Adrenal gland (tissue), 12 donors: Measurements from ENCODE around the gene KIF24. TPM values are rescaled to one million over a fixed set of nuclear protein-coding genes. Genes with fewer than 3 reads are reported as not detected.

Experiments used
- DNase-seq, 7 donors: peaks; one replicate each; pipeline ENCODE4 v3.0.0-alpha.2; 2019 to 2020
- H3K27ac ChIP-seq, 5 donors: fragments of 200-600 bp; sonication (generic) in 4 of 5; 1 replicate in 3 of 5; 2 replicates in 2 of 5; pipeline versions ENCODE4 v1.5.1 to v1.8.0; 2016 to 2020; ENCODE audit warnings: mild to moderate bottlenecking in 1 of 5
- H3K27me3 ChIP-seq: fragments of 200-600 bp; 2 replicates; pipeline ENCODE4 v1.8.0; 2021
- H3K36me3 ChIP-seq, 2 donors: fragments of 200-600 bp; replicated peaks in 1 of 2; 1 replicate in 1 of 2; 2 replicates in 1 of 2; pipeline versions ENCODE4 v1.5.1 to v1.8.0; 2018 to 2022
- H3K4me1 ChIP-seq, 2 donors: fragments of 200-600 bp; replicated peaks in 1 of 2; 1 replicate in 1 of 2; 2 replicates in 1 of 2; pipeline versions ENCODE4 v1.5.1 to v1.8.0; 2018 to 2021
- H3K4me3 ChIP-seq, 4 donors: fragments of 200-600 bp; sonication (generic) in 3 of 4; one replicate each; pipeline ENCODE4 v1.5.1; 2016 to 2018
- H3K9me3 ChIP-seq, 3 donors: fragments of 200-600 bp; sonication (generic) in 1 of 3; replicated peaks in 1 of 3; 1 replicate in 2 of 3; 2 replicates in 1 of 3; pipeline versions ENCODE4 v1.5.1 to v1.8.0; 2016 to 2021
- CTCF ChIP-seq, 6 experiments: fragments of 450-650 bp in 4 of 6; fragments of 200-600 bp in 2 of 6; sonication (generic) in 1 of 6; IDR thresholded peaks; 1 replicate in 5 of 6; 2 replicates in 1 of 6; pipeline versions ENCODE4 v1.5.1 to v1.8.0; 2016 to 2021; ENCODE audit warnings: antibody characterized with exemption in 6 of 6, mild to moderate bottlenecking in 2 of 6, moderate library complexity in 1 of 6
- POLR2A ChIP-seq, 2 donors: fragments of 450-650 bp; IDR thresholded peaks; one replicate each; pipeline ENCODE4 v1.6.1; 2017; ENCODE audit warnings: antibody characterized with exemption in 2 of 2, mild to moderate bottlenecking in 2 of 2, moderate library complexity in 1 of 2
- WGBS, 4 donors: extraction: QIAGEN DNeasy Blood & Tissue Kit in 2 of 4; methylation state at CpG; one replicate each; pipeline versions ENCODE4 v1.1.5 to v1.1.7; 2013 to 2017; 5-methylcytosine and 5-hydroxymethylcytosine counted together
- intact Hi-C, 2 donors: fragments of 100-400 bp; cut with DNase I; formaldehyde crosslinking; loops; one replicate each; pipeline versions ENCODE4 v1.14.1 to v1.15.0; 2022 to 2023
- polyA plus RNA-seq, 3 donors: library from polyadenylated mRNA; stranded (reverse); fragments of 200-250 nt in 2 of 3; fragments of 350-450 nt in 1 of 3; fragmentation: Illumina TruSeq in 1 of 3; extraction: RNeasy Lipid Tissue Mini Kit (QIAGEN cat#74804) in 1 of 3; gene quantifications; one replicate each; pipeline ENCODE4 v1.2.3, GENCODE V29; 2013 to 2014
- total RNA-seq, 9 donors: library from RNA; depleted of rRNA in 4 of 9; stranded (reverse); fragments of >200 nt in 4 of 9; fragments of 120-200 nt in 1 of 9; fragmentation: NEBNext Ultra II Directional in 1 of 9; extraction: Animal tissue kit (Norgen Biotek cat#: 25700) in 1 of 9; gene quantifications; one replicate each; pipeline versions ENCODE4 v1.1.0 to v1.2.4, GENCODE V29; 2013 to 2023
- donor health status: healthy with polysubstance abuse.
- donor health status: Bipolar disorder and iron deficiency.
- donor health status: DM: yes; HTN: yes; CAD: no.
- donor health status: DM: no; HTN: no; CAD: no.
- donor health status: DM: no; HTN: no; CAD: no.
- donor health status: DM: yes; HTN: yes; CAD: no.

The KIF24 gene
- total and polyA plus RNA-seq, 12 donors: 0.57 to 2.7 (median 1.2) TPM

- H3K36me3 ChIP-seq: peaks cover 0 to 20% of the 10 kb centered on the region in 2 donors
- peaks cover 0 to 11% of the 10 kb centered on the region in 2 donors for H3K4me1 ChIP-seq
- no peak overlapping the region for H3K4me3 ChIP-seq
- H3K27ac ChIP-seq: no peak overlapping the region
- no peak for TF ChIP-seq CTCF (IDR thresholded peaks at IDR 0.05)
- TF ChIP-seq POLR2A (IDR thresholded peaks at IDR 0.05): no peak
- DNase-seq: no peak
- H3K27me3 ChIP-seq: no peaks in the 10 kb centered on the region
- no peaks in the 10 kb centered on the region for H3K9me3 ChIP-seq
- 94 to 100% (median 95%) methylated on average over 2 of the region's 2 CpGs for WGBS, 4 donors
- intact Hi-C loops: loop anchor here in 1 of 2 donors (5.0 to 10.0 kb wide), 2 partner anchors 40 to 267 kb away; partner anchors contain the start of gene MYORG
These were observed 8.3 kb upstream of the KIF24 start for GRCh38 chr9:34337403-34337802.

GRCh38 chr9:34335376-34335775 is 6.3 kb upstream of the KIF24 start:
- H3K27me3 ChIP-seq: no peaks in the 10 kb centered on the region
- peaks cover 0 to 8% of the 10 kb centered on the region in 2 donors for H3K4me1 ChIP-seq
- H3K4me3 ChIP-seq: no peak overlapping the region
- peaks cover 0 to 17% of the 10 kb centered on the region in 2 donors for H3K36me3 ChIP-seq
- TF ChIP-seq POLR2A (IDR thresholded peaks at IDR 0.05) (no peak), CTCF (IDR thresholded peaks at IDR 0.05) (no peak)
- 84 to 88% (median 85%) methylated on average over 4 of the region's 4 CpGs for WGBS, 4 donors
- H3K9me3 ChIP-seq: no peaks in the 10 kb centered on the region
- H3K27ac ChIP-seq: no peak overlapping the region
- no peak for DNase-seq
- intact Hi-C loops: loop anchor here in 1 of 2 donors (5.0 to 10.0 kb wide), 2 partner anchors 42 to 269 kb away; partner anchors contain the start of gene MYORG

GRCh38 chr9:34334916-34335315 is 5.8 kb upstream of the KIF24 start:
- H3K4me1 ChIP-seq: peaks cover 0 to 11% of the 10 kb centered on the region in 2 donors
- TF ChIP-seq CTCF (IDR thresholded peaks at IDR 0.05): no peak
- TF ChIP-seq POLR2A (IDR thresholded peaks at IDR 0.05): no peak
- H3K27me3 ChIP-seq: no peaks in the 10 kb centered on the region
- peaks cover 0 to 12% of the 10 kb centered on the region in 2 donors for H3K36me3 ChIP-seq
- H3K9me3 ChIP-seq: no peaks in the 10 kb centered on the region
- intact Hi-C loops: loop anchor here in 1 of 2 donors (5.0 to 10.0 kb wide), 2 partner anchors 42 to 270 kb away; partner anchors contain the start of gene MYORG
- H3K4me3 ChIP-seq: no peak overlapping the region
- peak in 1 of 7 donors; percentile 35 for DNase-seq
- 62 to 81% (median 69%) methylated on average over 2 of the region's 2 CpGs for WGBS, 4 donors
- no peak overlapping the region for H3K27ac ChIP-seq

GRCh38 chr9:34334337-34334824 is 5.3 kb upstream of the KIF24 start:
- DNase-seq: no peak
- 71 to 90% (median 82%) methylated on average over 1 of the region's 1 CpG for WGBS, 4 donors
- H3K27me3 ChIP-seq: no peaks in the 10 kb centered on the region
- H3K27ac ChIP-seq: no peak overlapping the region
- H3K4me3 ChIP-seq: no peak overlapping the region
- peaks cover 0 to 7% of the 10 kb centered on the region in 2 donors for H3K36me3 ChIP-seq
- peaks cover 0 to 11% of the 10 kb centered on the region in 2 donors for H3K4me1 ChIP-seq
- TF ChIP-seq POLR2A (IDR thresholded peaks at IDR 0.05): no peak
- no peaks in the 10 kb centered on the region for H3K9me3 ChIP-seq
- intact Hi-C loops: loop anchor here in 1 of 2 donors (10.0 kb wide), 1 partner anchor 270 kb away; no protein-coding TSS in a partner anchor

GRCh38 chr9:34333836-34334235 is 4.8 kb upstream of the KIF24 start:
- TF ChIP-seq CTCF (IDR thresholded peaks at IDR 0.05) (no peak), POLR2A (IDR thresholded peaks at IDR 0.05) (no peak)
- no peak for DNase-seq
- Histone ChIP-seq H3K9me3 (no peaks in the 10 kb centered on the region), H3K27ac (no peak overlapping the region), H3K36me3 (peaks cover 0 to 1% of the 10 kb centered on the region in 2 donors), H3K4me1 (peaks cover 0 to 11% of the 10 kb centered on the region in 2 donors), H3K4me3 (no peak overlapping the region), H3K27me3 (no peaks in the 10 kb centered on the region)
- WGBS, 4 donors: 50 to 82% (median 74%) methylated on average over 3 of the region's 3 CpGs
- intact Hi-C loops: loop anchor here (2.0 to 10.0 kb wide), 2 partner anchors 45 to 271 kb away; no protein-coding TSS in a partner anchor
